HCT116 (cell line): ENCODE data around the gene NAT9. TPM values are rescaled to one million over a fixed set of nuclear protein-coding genes. Genes with fewer than 3 reads are reported as not detected.

Experiments
- ATAC-seq: fragments of 200-7000 bp; cut with Tn5 transposase; 2 replicates; pipeline ENCODE4 v1.9.1; 2020; ENCODE audit warnings: mild to moderate bottlenecking, moderate library complexity
- BruUV-seq: library from RNA; stranded (reverse); fragments of 400-500 nt; replicated peaks from 2 replicates; lab custom pipeline; 2021; lab: Mats Ljungman, UMichigan
- CTCF ChIA-PET: fragments of 300-600 bp; sonication (Branson Sonifier 250); formaldehyde crosslinking; loops from one replicate; lab custom pipeline; 2021; ENCODE audit warnings: antibody characterized with exemption; lab: Charles Lee
- POLR2A ChIA-PET: fragments of 300-600, 350-600 bp; sonication (Branson Sonifier 250); formaldehyde crosslinking; loops from one replicate; lab custom pipeline; 2021; ENCODE audit warnings: antibody characterized with exemption; lab: Charles Lee
- RAD21 ChIA-PET, 2 experiments: fragments of 300-600 bp; sonication (Branson Sonifier 250); formaldehyde crosslinking; loops; one replicate each; lab custom pipeline; 2023; ENCODE audit warnings: low total read pairs in 2 of 2; ENCODE audit not compliant: uncharacterized antibody in 2 of 2, unreplicated experiment in 2 of 2, low non-redundant PET in 1 of 2; lab: Charles Lee
- DNase-seq: peaks from one replicate; pipeline ENCODE4 v3.0.0-alpha.2; 2010; ENCODE audit warnings: low read depth, low spot score
- H2AFZ ChIP-seq: fragments of 200-600 bp; shearing (Covaris generic), sonication (generic); 2 replicates; pipeline ENCODE4 v1.6.1; 2017; ENCODE audit warnings: low read depth, mixed run types, mixed read lengths, antibody characterized with exemption, low read length; ENCODE audit not compliant: poor library complexity, severe bottlenecking
- H3K27ac ChIP-seq: 2 replicates; pipeline ENCODE4 v1.5.1; 2012; ENCODE audit warnings: low read depth, low read length
- H3K27me3 ChIP-seq: fragments of 200-600 bp; sonication (generic); 2 replicates; pipeline ENCODE4 v1.6.1; 2016; ENCODE audit warnings: mixed run types, low read length, mixed read lengths; ENCODE audit not compliant: insufficient read depth
- H3K36me3 ChIP-seq, 2 experiments: fragments of 200-500 bp in 1 of 2; fragments of 200-600 bp in 1 of 2; sonication (Bioruptor generic) in 1 of 2; sonication (generic) in 1 of 2; 2 replicates each; pipeline versions ENCODE4 v1.5.1 to v1.6.1; 2014 to 2016; ENCODE audit warnings: low read length in 2 of 2, inconsistent platforms in 1 of 2, mixed read lengths in 1 of 2, mixed run types in 1 of 2; ENCODE audit not compliant: insufficient read depth in 2 of 2, control insufficient read depth in 1 of 2
- H3K4me1 ChIP-seq, 2 experiments: fragments of 200-600 bp in 1 of 2; sonication (generic) in 1 of 2; 2 replicates each; pipeline versions ENCODE4 v1.5.1 to v1.6.1; 2012 to 2017; ENCODE audit warnings: low read length in 2 of 2, inconsistent platforms in 1 of 2, mild to moderate bottlenecking in 1 of 2, mixed read lengths in 1 of 2, mixed run types in 1 of 2, moderate library complexity in 1 of 2; ENCODE audit not compliant: insufficient read depth in 2 of 2, control insufficient read depth in 1 of 2
- H3K4me2 ChIP-seq: fragments of 200-600 bp; sonication (generic); 2 replicates; pipeline ENCODE4 v1.6.1; 2017; ENCODE audit warnings: mixed run types, low read length, mixed read lengths
- H3K4me3 ChIP-seq, 2 experiments: fragments of 200-600 bp in 1 of 2; sonication (generic) in 1 of 2; replicated peaks in 1 of 2; 2 replicates each; pipeline ENCODE4 v1.5.1; 2011 to 2016; ENCODE audit warnings: low read length in 2 of 2, control low read depth in 1 of 2, low read depth in 1 of 2, mild to moderate bottlenecking in 1 of 2, mixed read lengths in 1 of 2, mixed run types in 1 of 2
- H3K79me2 ChIP-seq: fragments of 200-600 bp; sonication (generic); 2 replicates; pipeline ENCODE4 v1.6.1; 2017; ENCODE audit warnings: mild to moderate bottlenecking, mixed run types, low read length, moderate library complexity, mixed read lengths; ENCODE audit not compliant: insufficient read depth
- H3K9ac ChIP-seq: fragments of 200-600 bp; sonication (generic); 2 replicates; pipeline ENCODE4 v1.6.1; 2016; ENCODE audit warnings: low read length, mixed read lengths
- H3K9me2 ChIP-seq: fragments of 200-600 bp; sonication (generic), shearing (Covaris generic); 2 replicates; pipeline ENCODE4 v1.6.1; 2017; ENCODE audit warnings: mixed run types, mild to moderate bottlenecking, moderate library complexity; ENCODE audit not compliant: insufficient read depth
- H3K9me3 ChIP-seq, 2 experiments: fragments of 200-500 bp in 1 of 2; fragments of 200-600 bp in 1 of 2; sonication (Bioruptor generic) in 1 of 2; sonication (generic) in 1 of 2; 2 replicates each; pipeline ENCODE4 v1.6.1; 2014 to 2017; ENCODE audit warnings: low read length in 2 of 2, mixed read lengths in 2 of 2, inconsistent platforms in 1 of 2, low read depth in 1 of 2, mild to moderate bottlenecking in 1 of 2, mixed run types in 1 of 2, moderate library complexity in 1 of 2; ENCODE audit not compliant: control insufficient read depth in 1 of 2, insufficient read depth in 1 of 2
- H4K20me1 ChIP-seq: fragments of 200-600 bp; sonication (generic), shearing (Covaris generic); 2 replicates; pipeline ENCODE4 v1.6.1; 2017; ENCODE audit warnings: mixed run types, mild to moderate bottlenecking, moderate library complexity; ENCODE audit not compliant: insufficient read depth
- CBX3 ChIP-seq: IDR thresholded peaks from 2 replicates; pipeline ENCODE4 v1.6.1; 2012; ENCODE audit warnings: low read depth
- CTCF ChIP-seq, 3 experiments: fragments of 200-600 bp in 1 of 3; sonication (generic) in 1 of 3; IDR thresholded peaks in 2 of 3; conservative IDR thresholded peaks in 1 of 3; 2 replicates each; pipeline ENCODE4 v1.5.1; 2012 to 2017; ENCODE audit warnings: low read depth in 2 of 3, low read length in 2 of 3, antibody characterized with exemption in 1 of 3, borderline replicate concordance in 1 of 3, control low read depth in 1 of 3, mild to moderate bottlenecking in 1 of 3, mixed read lengths in 1 of 3, mixed run types in 1 of 3, moderate library complexity in 1 of 3; ENCODE audit not compliant: insufficient read depth in 1 of 3
- EGR1 ChIP-seq: IDR thresholded peaks from 2 replicates; pipeline ENCODE4 v1.6.1; 2012; ENCODE audit warnings: low read depth
- ELF1 ChIP-seq: IDR thresholded peaks from 2 replicates; pipeline ENCODE4 v1.6.1; 2012; ENCODE audit warnings: low read depth, borderline replicate concordance
- EZH2 ChIP-seq: fragments of 200-600 bp; sonication (generic); IDR thresholded peaks from 2 replicates; pipeline ENCODE4 v1.6.1; 2017; ENCODE audit warnings: antibody characterized with exemption, mixed run types
- EZH2phosphoT487 ChIP-seq: fragments of 200-600 bp; IDR thresholded peaks from 2 replicates; pipeline ENCODE4 v1.6.1; 2018; ENCODE audit warnings: antibody characterized with exemption, borderline replicate concordance
- FOSL1 ChIP-seq: IDR thresholded peaks from 2 replicates; pipeline ENCODE4 v1.6.1; 2012; ENCODE audit warnings: low read depth
- JUND ChIP-seq: IDR thresholded peaks from 2 replicates; pipeline ENCODE4 v1.6.1; 2012
- POLR2A ChIP-seq: IDR thresholded peaks from 2 replicates; pipeline ENCODE4 v1.7.0; 2011; ENCODE audit warnings: borderline replicate concordance; ENCODE audit not compliant: insufficient read depth, insufficient read length; ENCODE audit errors: extremely low read depth
- POLR2AphosphoS5 ChIP-seq: IDR thresholded peaks from 2 replicates; pipeline ENCODE4 v1.6.1; 2011; ENCODE audit warnings: mild to moderate bottlenecking, low read depth, low read length, moderate library complexity
- REST ChIP-seq: IDR thresholded peaks from 2 replicates; pipeline ENCODE4 v1.6.1; 2012; ENCODE audit warnings: low read depth
- SIN3A ChIP-seq: IDR thresholded peaks from 2 replicates; pipeline ENCODE4 v1.6.1; 2012; ENCODE audit warnings: low read depth
- SP1 ChIP-seq: IDR thresholded peaks from 2 replicates; pipeline ENCODE4 v1.6.1; 2012; ENCODE audit warnings: low read depth
- YY1 ChIP-seq: IDR thresholded peaks from 2 replicates; pipeline ENCODE4 v1.6.1; 2011; ENCODE audit warnings: low read length, low read depth, moderate library complexity, mild to moderate bottlenecking; ENCODE audit not compliant: insufficient replicate concordance; ENCODE audit errors: extremely low read depth
- ZFX ChIP-seq: fragments of 450-650 bp; IDR thresholded peaks from 2 replicates; pipeline ENCODE4 v1.6.1; 2017
- ZNF274 ChIP-seq: fragments of 200-500 bp; sonication (Bioruptor generic); IDR thresholded peaks from 2 replicates; pipeline ENCODE4 v1.6.1; 2014; ENCODE audit warnings: mild to moderate bottlenecking, low read depth, low read length, inconsistent platforms
- intact Hi-C: fragments of 100-400 bp; cut with micrococcal nuclease; formaldehyde crosslinking; loops from 2 replicates; pipeline ENCODE4 v1.10.0; 2022
- total RNA-seq: library from RNA; stranded (reverse); gene quantifications from one replicate; pipeline ENCODE4 v1.2.1, GENCODE V29; 2021; ENCODE audit not compliant: unreplicated experiment
- TF ChIP-seq, protein P1 (sequence below): IDR thresholded peaks from 2 replicates; pipeline ENCODE4 v1.6.1; 2012

NAT9 gene
- total RNA-seq, 1 experiment from 2014 or later: 88.7 TPM

DNA sequence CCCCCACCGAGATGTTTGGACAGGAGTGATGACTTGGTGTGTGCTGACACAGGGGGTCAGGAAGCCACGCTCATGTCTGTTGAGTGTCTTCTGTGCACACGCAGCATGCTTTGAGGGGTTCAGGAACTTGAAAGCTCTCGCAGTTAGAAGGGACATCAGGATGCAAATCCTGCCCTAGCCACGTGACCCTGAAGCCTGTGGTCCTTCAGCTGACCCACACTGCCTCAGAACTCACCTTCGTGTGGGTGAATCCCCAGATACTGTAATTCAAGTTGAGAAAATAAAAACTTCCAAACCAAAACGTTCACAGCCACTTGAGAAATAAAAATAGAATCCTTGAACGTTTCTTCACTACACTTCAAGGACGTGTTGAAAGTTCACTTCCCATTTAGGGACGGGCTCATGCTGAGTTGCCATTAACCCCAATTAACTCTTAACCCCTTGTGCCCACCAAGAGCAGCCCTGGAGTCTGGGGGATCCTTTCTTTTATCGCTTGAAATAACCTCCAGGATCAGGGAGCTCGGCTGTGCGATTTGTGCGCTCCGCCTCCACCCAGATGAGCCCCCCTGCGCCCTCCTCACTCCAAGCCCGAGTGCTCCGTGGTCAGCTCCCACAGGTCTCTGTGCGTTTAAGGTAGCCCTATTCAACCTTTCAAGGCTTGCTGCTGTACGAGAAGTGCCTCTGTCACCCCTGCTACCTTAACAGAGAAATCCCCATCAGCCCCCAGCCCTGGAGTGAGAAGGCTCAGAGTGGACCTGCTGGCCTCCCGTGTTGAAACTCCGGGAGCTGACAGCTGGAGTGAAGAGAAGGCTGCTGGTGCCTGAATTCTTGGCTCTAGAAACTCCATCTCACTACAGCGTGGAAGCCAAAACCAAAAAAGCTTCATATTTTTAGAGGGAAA lies 36.2 kb upstream of the NAT9 start:
- Histone ChIP-seq H2AFZ (no peak overlapping the region), H3K9me2 (no peaks in the 10 kb centered on the region), H3K79me2 (no peaks in the 10 kb centered on the region), H3K9ac (no peak overlapping the region), H4K20me1 (no peaks in the 10 kb centered on the region), H3K9me3 (no peaks in the 10 kb centered on the region), H3K27ac (no peak overlapping the region), H3K4me1 (no peaks in the 10 kb centered on the region), H3K4me3 (no peak overlapping the region), H3K4me2 (no peak overlapping the region), H3K36me3 (no peaks in the 10 kb centered on the region), H3K27me3 (no peaks in the 10 kb centered on the region)
- BruUV-seq: no TSS peak
- intact Hi-C loops: no loop called here
- no peak for ATAC-seq
- RAD21 ChIA-PET: no interaction called here
- TF ChIP-seq ZFX (no peak), JUND (no peak), CBX3 (no peak), ZNF274 (no peak), EZH2 (no peak), CTCF (IDR thresholded peaks at IDR 0.05 in 2 of 3, conservative IDR thresholded peaks at IDR 0.05 in 1 of 3; ENCODE audit: borderline replicate concordance in 1 of 3, insufficient read depth in 1 of 3, low read depth in 2 of 3, low read length in 2 of 3) (no peak), ELF1 (no peak), REST (no peak), YY1 (no peak), SIN3A (no peak), EGR1 (no peak), EZH2phosphoT487 (no peak), POLR2A (no peak), POLR2AphosphoS5 (no peak), FOSL1 (no peak), SP1 (no peak)
- TF ChIP-seq, protein P1, sequence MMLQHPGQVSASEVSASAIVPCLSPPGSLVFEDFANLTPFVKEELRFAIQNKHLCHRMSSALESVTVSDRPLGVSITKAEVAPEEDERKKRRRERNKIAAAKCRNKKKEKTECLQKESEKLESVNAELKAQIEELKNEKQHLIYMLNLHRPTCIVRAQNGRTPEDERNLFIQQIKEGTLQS: no peak
- POLR2A ChIA-PET: no interaction called here
- CTCF ChIA-PET: no interaction called here
- DNase-seq: no peak
